NCI-H526 (cell line): Measurements from ENCODE around the gene PDK4.

Experiments used
- DNase-seq, 2 experiments: peaks; one replicate each; lab custom pipeline; 2025; lab: John Stamatoyannopoulos, UW

PDK4 gene

GRCh38 chr7:95596198-95597063 lies at the start of gene PDK4:
TSS of gene PDK4 (minus strand) at chr7:95596516. CDS start at chr7:95596293, 223 bp downstream.
- DNase-seq = peak in 1 of 2 experiments; percentile 54

GRCh38 chr7:95642173-95642572 lies 45.9 kb upstream of the PDK4 start:
- no peak for DNase-seq

GRCh38 chr7:95636140-95636940 lies 40.0 kb upstream of the PDK4 start:
- DNase-seq = no peak

- no peak for DNase-seq
Observed at GRCh38 chr7:95632609-95633008, 36.3 kb upstream of the PDK4 start.

GRCh38 chr7:95631527-95631926 lies 35.2 kb upstream of the PDK4 start:
- DNase-seq = no peak

GRCh38 chr7:95630702-95631458 lies 34.6 kb upstream of the PDK4 start:
- DNase-seq = no peak

- peak in 1 of 2 experiments; percentile 21 for DNase-seq
Observed at GRCh38 chr7:95628831-95629439, 32.6 kb upstream of the PDK4 start.

- DNase-seq = no peak
Observed at GRCh38 chr7:95623788-95624187, 27.5 kb upstream of the PDK4 start.

GRCh38 chr7:95622859-95623258 lies 26.5 kb upstream of the PDK4 start:
- DNase-seq = no peak

GRCh38 chr7:95622001-95622549 lies 25.8 kb upstream of the PDK4 start:
- no peak for DNase-seq

GRCh38 chr7:95621404-95621803 lies 25.1 kb upstream of the PDK4 start:
- DNase-seq = no peak

GRCh38 chr7:95620631-95621030 lies 24.3 kb upstream of the PDK4 start:
- DNase-seq = no peak

GRCh38 chr7:95619921-95620320 lies 23.6 kb upstream of the PDK4 start:
- no peak for DNase-seq

GRCh38 chr7:95619517-95619916 lies 23.2 kb upstream of the PDK4 start:
- no peak for DNase-seq

- no peak for DNase-seq
Observed at GRCh38 chr7:95614442-95614940, 18.2 kb upstream of the PDK4 start.

GRCh38 chr7:95611224-95611623 lies 14.9 kb upstream of the PDK4 start:
- no peak for DNase-seq

GRCh38 chr7:95609277-95609971 lies 13.1 kb upstream of the PDK4 start:
- no peak for DNase-seq

- DNase-seq = peak; percentile 12 to 60
Observed at GRCh38 chr7:95608359-95609173, 12.2 kb upstream of the PDK4 start.

- no peak for DNase-seq
Observed at GRCh38 chr7:95607561-95607960, 11.2 kb upstream of the PDK4 start.

- no peak for DNase-seq
Observed at GRCh38 chr7:95605275-95605674, 9.0 kb upstream of the PDK4 start.
